Measurements from ENCODE around the gene BAK1.

DNA sequence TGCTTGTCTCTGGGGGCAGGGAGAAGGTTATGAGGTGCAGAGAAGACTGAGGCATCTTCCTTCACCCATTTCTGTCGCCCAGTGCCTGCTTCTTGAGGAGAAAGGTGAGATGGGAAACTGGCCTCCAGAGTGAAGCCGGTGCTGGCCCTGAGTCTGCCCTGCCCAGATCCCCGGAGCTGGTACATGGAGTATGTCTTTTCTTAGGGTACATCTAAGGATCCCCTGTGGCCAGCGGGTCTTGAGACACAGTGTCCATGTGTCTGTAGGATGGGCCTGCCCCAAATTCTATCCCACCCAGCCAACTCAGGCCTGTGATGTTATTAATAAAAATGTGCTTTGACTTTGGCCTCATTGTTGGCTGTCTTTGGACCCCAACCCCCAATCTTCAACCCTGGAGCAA is 8.8 kb upstream of the BAK1 start:
- TF ChIP-seq, protein P1, sequence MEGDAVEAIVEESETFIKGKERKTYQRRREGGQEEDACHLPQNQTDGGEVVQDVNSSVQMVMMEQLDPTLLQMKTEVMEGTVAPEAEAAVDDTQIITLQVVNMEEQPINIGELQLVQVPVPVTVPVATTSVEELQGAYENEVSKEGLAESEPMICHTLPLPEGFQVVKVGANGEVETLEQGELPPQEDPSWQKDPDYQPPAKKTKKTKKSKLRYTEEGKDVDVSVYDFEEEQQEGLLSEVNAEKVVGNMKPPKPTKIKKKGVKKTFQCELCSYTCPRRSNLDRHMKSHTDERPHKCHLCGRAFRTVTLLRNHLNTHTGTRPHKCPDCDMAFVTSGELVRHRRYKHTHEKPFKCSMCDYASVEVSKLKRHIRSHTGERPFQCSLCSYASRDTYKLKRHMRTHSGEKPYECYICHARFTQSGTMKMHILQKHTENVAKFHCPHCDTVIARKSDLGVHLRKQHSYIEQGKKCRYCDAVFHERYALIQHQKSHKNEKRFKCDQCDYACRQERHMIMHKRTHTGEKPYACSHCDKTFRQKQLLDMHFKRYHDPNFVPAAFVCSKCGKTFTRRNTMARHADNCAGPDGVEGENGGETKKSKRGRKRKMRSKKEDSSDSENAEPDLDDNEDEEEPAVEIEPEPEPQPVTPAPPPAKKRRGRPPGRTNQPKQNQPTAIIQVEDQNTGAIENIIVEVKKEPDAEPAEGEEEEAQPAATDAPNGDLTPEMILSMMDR (IDR thresholded peaks at IDR 0.05; ENCODE audit: low read length): no peak
- TF ChIP-seq EZH2 (IDR thresholded peaks at IDR 0.05; ENCODE audit: borderline replicate concordance, low read length): no peak

All from OCI-LY1 (cell line).